ENCODE results near the gene BIRC7.

DNA sequence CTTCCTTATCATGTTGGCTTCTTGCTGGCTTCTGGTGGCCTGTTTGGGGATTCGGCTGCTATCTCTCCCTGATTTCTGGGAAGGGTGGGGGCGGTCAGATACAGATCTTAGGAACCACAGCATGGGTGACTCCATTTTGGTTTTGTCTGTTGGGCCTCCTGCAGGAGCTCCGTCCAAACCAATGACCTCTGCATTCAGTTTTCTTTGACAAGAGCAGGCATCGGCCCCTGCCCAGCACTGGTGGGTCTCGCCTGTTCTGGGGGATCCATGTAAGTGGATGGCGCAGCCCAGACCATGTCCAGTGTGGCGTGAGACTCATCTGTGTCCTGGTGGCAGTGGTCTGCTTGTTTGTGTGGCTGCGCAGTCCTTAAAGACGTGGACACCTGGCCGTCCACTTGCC is 28.3 kb downstream of the BIRC7 start:
- TF ChIP-seq GATA2 (IDR thresholded peaks at IDR 0.05; ENCODE audit: insufficient read depth, insufficient read length, low read depth, low read length) (no peak), POLR2A (IDR thresholded peaks at IDR 0.05; ENCODE audit: low read depth, low read length) (no peak), MYC (IDR thresholded peaks at IDR 0.05; ENCODE audit: low read depth, low read length) (no peak)
- TF ChIP-seq, protein P1, sequence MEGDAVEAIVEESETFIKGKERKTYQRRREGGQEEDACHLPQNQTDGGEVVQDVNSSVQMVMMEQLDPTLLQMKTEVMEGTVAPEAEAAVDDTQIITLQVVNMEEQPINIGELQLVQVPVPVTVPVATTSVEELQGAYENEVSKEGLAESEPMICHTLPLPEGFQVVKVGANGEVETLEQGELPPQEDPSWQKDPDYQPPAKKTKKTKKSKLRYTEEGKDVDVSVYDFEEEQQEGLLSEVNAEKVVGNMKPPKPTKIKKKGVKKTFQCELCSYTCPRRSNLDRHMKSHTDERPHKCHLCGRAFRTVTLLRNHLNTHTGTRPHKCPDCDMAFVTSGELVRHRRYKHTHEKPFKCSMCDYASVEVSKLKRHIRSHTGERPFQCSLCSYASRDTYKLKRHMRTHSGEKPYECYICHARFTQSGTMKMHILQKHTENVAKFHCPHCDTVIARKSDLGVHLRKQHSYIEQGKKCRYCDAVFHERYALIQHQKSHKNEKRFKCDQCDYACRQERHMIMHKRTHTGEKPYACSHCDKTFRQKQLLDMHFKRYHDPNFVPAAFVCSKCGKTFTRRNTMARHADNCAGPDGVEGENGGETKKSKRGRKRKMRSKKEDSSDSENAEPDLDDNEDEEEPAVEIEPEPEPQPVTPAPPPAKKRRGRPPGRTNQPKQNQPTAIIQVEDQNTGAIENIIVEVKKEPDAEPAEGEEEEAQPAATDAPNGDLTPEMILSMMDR (IDR thresholded peaks at IDR 0.05; ENCODE audit: extremely low read depth in 1 of 2, insufficient read depth in 1 of 2, low read depth in 1 of 2, low read length in 2 of 2), result no peak
- TF ChIP-seq, protein P2, sequence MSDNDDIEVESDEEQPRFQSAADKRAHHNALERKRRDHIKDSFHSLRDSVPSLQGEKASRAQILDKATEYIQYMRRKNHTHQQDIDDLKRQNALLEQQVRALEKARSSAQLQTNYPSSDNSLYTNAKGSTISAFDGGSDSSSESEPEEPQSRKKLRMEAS (IDR thresholded peaks at IDR 0.05; ENCODE audit: insufficient read depth, insufficient read length), result no peak

Data from endothelial cell of umbilical vein (primary cell).